Measurements from ENCODE around the gene ZFP64. TPM values are rescaled to one million over a fixed set of nuclear protein-coding genes. Genes with fewer than 3 reads are reported as not detected.

ZFP64 gene
- total RNA-seq, 2 experiments from 2014 or later: 2.5 to 3.2 TPM

GRCh38 chr20:52180180-52180840 is 11.3 kb downstream of the ZFP64 start:
- Histone ChIP-seq H3K27me3 (ENCODE audit: control insufficient read depth in 1 of 2, insufficient read depth in 2 of 2, low read length in 2 of 2) (no peaks in the 10 kb centered on the region), H3K36me3 (ENCODE audit: insufficient read depth, low read length) (peaks cover 23% of the 10 kb centered on the region), H3K9me3 (ENCODE audit: control insufficient read depth in 1 of 2, insufficient read depth in 1 of 2, low read length in 2 of 2) (no peaks in the 10 kb centered on the region), H3K4me1 (ENCODE audit: insufficient read depth, low read length) (no peaks in the 10 kb centered on the region), H3K4me3 (ENCODE audit: low read length) (no peak overlapping the region), H3K27ac (ENCODE audit: low read depth in 1 of 2, low read length in 2 of 2) (no peak overlapping the region)
- no peak for DNase-seq
- no peak for ATAC-seq (ENCODE audit: poor library complexity)
- Mint-ChIP-seq H3K27me3 (no peaks in the 10 kb centered on the region), H3K27ac (no peak overlapping the region), H3K36me3 (ENCODE audit: low read depth) (peaks cover 58% of the 10 kb centered on the region), H3K4me1 (ENCODE audit: low read depth) (no peaks in the 10 kb centered on the region), H3K9me3 (no peaks in the 10 kb centered on the region), H3K4me3 (no peak overlapping the region)
- no peak for TF ChIP-seq CTCF (IDR thresholded peaks at IDR 0.05)
- intact Hi-C loops (cut with DNase I, micrococcal nuclease): no loop called here
- CTCF ChIA-PET: interaction anchor here (0.6 to 0.7 kb wide), 2 partner anchors 11 to 1385 kb away, joined by 3 to 4 read pairs; partner anchors contain the start of genes BCAS4 and ZFP64
- POLR2A ChIA-PET: no interaction called here

- H3K27ac ChIP-seq (ENCODE audit: low read depth in 1 of 2, low read length in 2 of 2): no peak overlapping the region
- Mint-ChIP-seq H3K4me3 (no peak overlapping the region), H3K27ac (no peak overlapping the region), H3K4me1 (ENCODE audit: low read depth) (no peaks in the 10 kb centered on the region), H3K27me3 (no peaks in the 10 kb centered on the region), H3K9me3 (no peaks in the 10 kb centered on the region), H3K36me3 (ENCODE audit: low read depth) (peaks cover 58% of the 10 kb centered on the region)
- DNase-seq (no peak), ATAC-seq (ENCODE audit: poor library complexity) (no peak)
- no peak for TF ChIP-seq CTCF (IDR thresholded peaks at IDR 0.05)
- ChIA-PET CTCF (interaction anchor here (0.6 kb wide), 1 partner anchor 12 kb away, joined by 4 read pairs; the partner anchor contains the start of gene ZFP64), POLR2A (no interaction called here)
- H3K36me3 ChIP-seq (ENCODE audit: insufficient read depth, low read length): peaks cover 19% of the 10 kb centered on the region
- H3K4me3 ChIP-seq (ENCODE audit: low read length): no peak overlapping the region
- intact Hi-C loops (cut with DNase I, micrococcal nuclease): no loop called here
- H3K4me1 ChIP-seq (ENCODE audit: insufficient read depth, low read length): no peaks in the 10 kb centered on the region
- no peaks in the 10 kb centered on the region for H3K27me3 ChIP-seq (ENCODE audit: control insufficient read depth in 1 of 2, insufficient read depth in 2 of 2, low read length in 2 of 2)
- H3K9me3 ChIP-seq (ENCODE audit: control insufficient read depth in 1 of 2, insufficient read depth in 1 of 2, low read length in 2 of 2): no peaks in the 10 kb centered on the region
Measured at GRCh38 chr20:52179331-52180179, 12.0 kb downstream of the ZFP64 start.

- ChIA-PET CTCF (interaction anchor here (1.6 kb wide), 1 partner anchor 13 kb away, joined by 4 read pairs; the partner anchor contains the start of gene ZFP64), POLR2A (no interaction called here)
- no peak overlapping the region for H3K4me3 Mint-ChIP-seq
- no peak overlapping the region for H3K27ac Mint-ChIP-seq
- Histone ChIP-seq H3K27ac (ENCODE audit: low read depth in 1 of 2, low read length in 2 of 2) (no peak overlapping the region), H3K4me3 (ENCODE audit: low read length) (no peak overlapping the region), H3K27me3 (ENCODE audit: control insufficient read depth in 1 of 2, insufficient read depth in 2 of 2, low read length in 2 of 2) (no peaks in the 10 kb centered on the region), H3K4me1 (ENCODE audit: insufficient read depth, low read length) (no peaks in the 10 kb centered on the region), H3K36me3 (ENCODE audit: insufficient read depth, low read length) (peaks cover 11% of the 10 kb centered on the region), H3K9me3 (ENCODE audit: control insufficient read depth in 1 of 2, insufficient read depth in 1 of 2, low read length in 2 of 2) (no peaks in the 10 kb centered on the region)
- H3K27me3 Mint-ChIP-seq: no peaks in the 10 kb centered on the region
- ATAC-seq (ENCODE audit: poor library complexity) (no peak), DNase-seq (no peak)
- H3K36me3 Mint-ChIP-seq (ENCODE audit: low read depth): peaks cover 51% of the 10 kb centered on the region
- intact Hi-C loops (cut with DNase I, micrococcal nuclease): no loop called here
- no peaks in the 10 kb centered on the region for H3K4me1 Mint-ChIP-seq (ENCODE audit: low read depth)
- no peaks in the 10 kb centered on the region for H3K9me3 Mint-ChIP-seq
- TF ChIP-seq CTCF (IDR thresholded peaks at IDR 0.05): no peak
Measured at GRCh38 chr20:52178691-52179090, 12.9 kb downstream of the ZFP64 start.

Measured in CD4-positive, alpha-beta T cell (primary cell).